SK-N-SH treated with all-trans-retinoic acid at 6 μM for 48 hours (cell line): ENCODE measurements around the gene JMJD1C.

Source experiments
- ATAC-seq: fragments of 200-7000 bp; cut with Tn5 transposase; 3 replicates; pipeline ENCODE4 v1.9.1; 2020; ENCODE audit warnings: mild to moderate bottlenecking, moderate library complexity
- BACH2 ChIP-seq: fragments of 250-450 bp; sonication (Bioruptor Pico); IDR thresholded peaks from 2 replicates; pipeline ENCODE4 v1.9.0; 2021; ENCODE audit warnings: mild to moderate bottlenecking, borderline replicate concordance
- GLIS3 ChIP-seq: fragments of 250-450 bp; sonication (Bioruptor Pico); IDR thresholded peaks from 2 replicates; pipeline ENCODE4 v1.5.0; 2020; ENCODE audit warnings: mild to moderate bottlenecking, moderate library complexity
- ISL1 ChIP-seq: fragments of 250-450 bp; sonication (Bioruptor Pico); IDR thresholded peaks from 2 replicates; pipeline ENCODE4 v2.1.2; 2022; ENCODE audit warnings: mild to moderate bottlenecking, moderate library complexity
- OSR1 ChIP-seq: fragments of 250-450 bp; sonication (Bioruptor Pico); IDR thresholded peaks from 2 replicates; pipeline ENCODE4 v1.8.0; 2022; ENCODE audit warnings: moderate library complexity, mild to moderate bottlenecking, inconsistent platforms
- PPARA ChIP-seq: fragments of 250-450 bp; sonication (Bioruptor Pico); IDR thresholded peaks from 2 replicates; pipeline ENCODE4 v1.5.0; 2020; ENCODE audit warnings: mild to moderate bottlenecking, borderline replicate concordance
- RARB ChIP-seq: fragments of 250-450 bp; sonication (Bioruptor Pico); IDR thresholded peaks from 2 replicates; pipeline ENCODE4 v1.8.0; 2021; ENCODE audit warnings: mild to moderate bottlenecking, moderate library complexity
- SNAI2 ChIP-seq: fragments of 250-450 bp; sonication (Bioruptor Pico); IDR thresholded peaks from 2 replicates; pipeline ENCODE4 v1.5.0; 2020; ENCODE audit warnings: mild to moderate bottlenecking, moderate library complexity
- TOX ChIP-seq: fragments of 250-450 bp; sonication (Bioruptor Pico); IDR thresholded peaks from 2 replicates; pipeline ENCODE4 v1.8.0; 2021; ENCODE audit warnings: mild to moderate bottlenecking, moderate library complexity, borderline replicate concordance
- ZC3H10 ChIP-seq: fragments of 250-450 bp; sonication (Bioruptor Pico); IDR thresholded peaks from 2 replicates; pipeline ENCODE4 v1.5.1; 2021; ENCODE audit warnings: mild to moderate bottlenecking, moderate library complexity
- ZFP3 ChIP-seq: fragments of 250-450 bp; sonication (Bioruptor Pico); IDR thresholded peaks from 2 replicates; pipeline ENCODE4 v1.5.0; 2020; ENCODE audit warnings: mild to moderate bottlenecking, moderate library complexity
- ZNF565 ChIP-seq: fragments of 450-650 bp; formaldehyde crosslinking; conservative IDR thresholded peaks from 2 replicates; pipeline ENCODE4 v1.5.0; 2020; ENCODE audit warnings: low read depth, mild to moderate bottlenecking, moderate library complexity
- ZNF70 ChIP-seq: fragments of 450-650 bp; formaldehyde crosslinking; IDR thresholded peaks from 2 replicates; pipeline ENCODE4 v1.5.0; 2020; ENCODE audit warnings: mild to moderate bottlenecking, moderate library complexity
- ZNF8 ChIP-seq: fragments of 450-650 bp; formaldehyde crosslinking; IDR thresholded peaks from 2 replicates; pipeline ENCODE4 v1.5.0; 2020; ENCODE audit warnings: mild to moderate bottlenecking, moderate library complexity
- TF ChIP-seq, protein P1 (sequence below): fragments of 250-450 bp; sonication (Bioruptor Pico); IDR thresholded peaks from 2 replicates; pipeline ENCODE4 v1.5.1; 2021; ENCODE audit warnings: mild to moderate bottlenecking, moderate library complexity
- TF ChIP-seq, protein P2 (sequence below): fragments of 250-450 bp; sonication (Bioruptor Pico); IDR thresholded peaks from 2 replicates; pipeline ENCODE4 v1.5.0; 2020; ENCODE audit warnings: mild to moderate bottlenecking, moderate library complexity
- TF ChIP-seq, protein P3 (sequence below): fragments of 250-450 bp; sonication (Bioruptor Pico); IDR thresholded peaks from 2 replicates; pipeline ENCODE4 v1.8.0; 2020; ENCODE audit warnings: mild to moderate bottlenecking, moderate library complexity, borderline replicate concordance
- TF ChIP-seq, protein P4 (sequence below): fragments of 250-450 bp; sonication (Bioruptor Pico); IDR thresholded peaks from 2 replicates; pipeline ENCODE4 v1.8.0; 2021; ENCODE audit warnings: low read depth, mild to moderate bottlenecking, moderate library complexity, borderline replicate concordance

JMJD1C gene

DNA sequence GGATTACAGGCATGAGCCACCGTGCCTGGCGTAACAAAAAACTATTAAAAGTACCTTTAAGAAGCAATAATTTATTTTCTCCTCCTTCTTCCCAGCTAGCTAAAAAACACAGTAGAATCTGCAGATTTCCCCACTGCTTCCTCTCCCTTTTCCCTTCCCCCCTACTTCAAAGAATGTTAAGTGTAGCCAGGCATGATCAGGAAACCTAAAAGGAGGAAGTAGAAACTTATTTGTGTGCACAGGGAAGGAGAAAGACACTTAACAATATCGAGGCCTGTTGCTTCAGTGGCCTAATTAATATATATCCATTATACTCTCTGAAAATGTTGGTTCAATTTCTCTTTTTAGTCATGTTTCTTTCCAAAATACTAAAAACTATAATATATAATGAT, 204.9 kb downstream of the JMJD1C start:
- ATAC-seq = no peak
- TF ChIP-seq, protein P1, sequence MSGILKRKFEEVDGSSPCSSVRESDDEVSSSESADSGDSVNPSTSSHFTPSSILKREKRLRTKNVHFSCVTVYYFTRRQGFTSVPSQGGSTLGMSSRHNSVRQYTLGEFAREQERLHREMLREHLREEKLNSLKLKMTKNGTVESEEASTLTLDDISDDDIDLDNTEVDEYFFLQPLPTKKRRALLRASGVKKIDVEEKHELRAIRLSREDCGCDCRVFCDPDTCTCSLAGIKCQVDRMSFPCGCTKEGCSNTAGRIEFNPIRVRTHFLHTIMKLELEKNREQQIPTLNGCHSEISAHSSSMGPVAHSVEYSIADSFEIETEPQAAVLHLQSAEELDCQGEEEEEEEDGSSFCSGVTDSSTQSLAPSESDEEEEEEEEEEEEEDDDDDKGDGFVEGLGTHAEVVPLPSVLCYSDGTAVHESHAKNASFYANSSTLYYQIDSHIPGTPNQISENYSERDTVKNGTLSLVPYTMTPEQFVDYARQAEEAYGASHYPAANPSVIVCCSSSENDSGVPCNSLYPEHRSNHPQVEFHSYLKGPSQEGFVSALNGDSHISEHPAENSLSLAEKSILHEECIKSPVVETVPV (CRISPR knock-in tag) = no peak
- TF ChIP-seq, protein P2, sequence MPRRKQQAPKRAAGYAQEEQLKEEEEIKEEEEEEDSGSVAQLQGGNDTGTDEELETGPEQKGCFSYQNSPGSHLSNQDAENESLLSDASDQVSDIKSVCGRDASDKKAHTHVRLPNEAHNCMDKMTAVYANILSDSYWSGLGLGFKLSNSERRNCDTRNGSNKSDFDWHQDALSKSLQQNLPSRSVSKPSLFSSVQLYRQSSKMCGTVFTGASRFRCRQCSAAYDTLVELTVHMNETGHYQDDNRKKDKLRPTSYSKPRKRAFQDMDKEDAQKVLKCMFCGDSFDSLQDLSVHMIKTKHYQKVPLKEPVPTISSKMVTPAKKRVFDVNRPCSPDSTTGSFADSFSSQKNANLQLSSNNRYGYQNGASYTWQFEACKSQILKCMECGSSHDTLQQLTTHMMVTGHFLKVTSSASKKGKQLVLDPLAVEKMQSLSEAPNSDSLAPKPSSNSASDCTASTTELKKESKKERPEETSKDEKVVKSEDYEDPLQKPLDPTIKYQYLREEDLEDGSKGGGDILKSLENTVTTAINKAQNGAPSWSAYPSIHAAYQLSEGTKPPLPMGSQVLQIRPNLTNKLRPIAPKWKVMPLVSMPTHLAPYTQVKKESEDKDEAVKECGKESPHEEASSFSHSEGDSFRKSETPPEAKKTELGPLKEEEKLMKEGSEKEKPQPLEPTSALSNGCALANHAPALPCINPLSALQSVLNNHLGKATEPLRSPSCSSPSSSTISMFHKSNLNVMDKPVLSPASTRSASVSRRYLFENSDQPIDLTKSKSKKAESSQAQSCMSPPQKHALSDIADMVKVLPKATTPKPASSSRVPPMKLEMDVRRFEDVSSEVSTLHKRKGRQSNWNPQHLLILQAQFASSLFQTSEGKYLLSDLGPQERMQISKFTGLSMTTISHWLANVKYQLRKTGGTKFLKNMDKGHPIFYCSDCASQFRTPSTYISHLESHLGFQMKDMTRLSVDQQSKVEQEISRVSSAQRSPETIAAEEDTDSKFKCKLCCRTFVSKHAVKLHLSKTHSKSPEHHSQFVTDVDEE = no peak
- no peak for TF ChIP-seq ZNF565 (CRISPR knock-in tag)
- no peak for TF ChIP-seq OSR1
- no peak for TF ChIP-seq ZFP3 (CRISPR knock-in tag)
- TF ChIP-seq, all 23 proteins: peak for 0

DNA sequence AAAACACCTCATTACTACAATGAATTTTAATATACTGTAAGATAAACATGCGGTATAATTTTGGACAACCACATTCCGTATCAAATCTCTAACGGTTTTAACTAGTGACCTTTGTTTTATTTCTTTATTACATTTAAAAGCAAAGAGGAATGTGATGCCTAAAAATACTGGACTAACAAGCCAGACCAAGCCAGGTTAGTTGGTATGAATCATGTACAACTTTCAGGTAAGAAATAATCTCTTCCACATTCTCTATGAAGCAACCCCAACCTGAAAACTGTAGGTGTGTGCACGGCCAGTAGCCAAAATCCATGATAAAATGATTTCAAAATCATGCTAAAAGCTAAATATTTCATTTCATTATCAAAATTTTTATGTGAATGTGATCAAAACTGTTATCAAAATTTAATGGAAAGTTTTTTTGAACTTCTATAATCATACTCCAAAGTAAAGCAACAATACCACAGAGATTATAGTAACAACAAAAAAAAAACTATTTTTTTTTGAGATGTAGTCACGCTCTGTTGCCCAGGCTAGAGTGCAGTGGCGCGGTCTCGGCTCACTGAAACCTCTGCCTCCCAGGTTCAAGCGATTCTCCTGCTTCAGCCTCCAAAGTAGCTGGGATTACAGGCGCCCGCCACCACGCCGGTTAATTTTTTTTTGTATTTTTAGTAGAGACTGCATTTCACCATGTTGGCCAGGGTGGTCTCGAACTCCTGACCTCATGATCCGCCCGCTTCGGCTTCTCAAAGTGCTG, 205.5 kb downstream of the JMJD1C start:
- TF ChIP-seq RARB = no peak
- TF ChIP-seq ZNF70 (CRISPR knock-in tag) = no peak
- no peak for TF ChIP-seq ISL1
- no peak for TF ChIP-seq TOX
- TF ChIP-seq, protein P3, sequence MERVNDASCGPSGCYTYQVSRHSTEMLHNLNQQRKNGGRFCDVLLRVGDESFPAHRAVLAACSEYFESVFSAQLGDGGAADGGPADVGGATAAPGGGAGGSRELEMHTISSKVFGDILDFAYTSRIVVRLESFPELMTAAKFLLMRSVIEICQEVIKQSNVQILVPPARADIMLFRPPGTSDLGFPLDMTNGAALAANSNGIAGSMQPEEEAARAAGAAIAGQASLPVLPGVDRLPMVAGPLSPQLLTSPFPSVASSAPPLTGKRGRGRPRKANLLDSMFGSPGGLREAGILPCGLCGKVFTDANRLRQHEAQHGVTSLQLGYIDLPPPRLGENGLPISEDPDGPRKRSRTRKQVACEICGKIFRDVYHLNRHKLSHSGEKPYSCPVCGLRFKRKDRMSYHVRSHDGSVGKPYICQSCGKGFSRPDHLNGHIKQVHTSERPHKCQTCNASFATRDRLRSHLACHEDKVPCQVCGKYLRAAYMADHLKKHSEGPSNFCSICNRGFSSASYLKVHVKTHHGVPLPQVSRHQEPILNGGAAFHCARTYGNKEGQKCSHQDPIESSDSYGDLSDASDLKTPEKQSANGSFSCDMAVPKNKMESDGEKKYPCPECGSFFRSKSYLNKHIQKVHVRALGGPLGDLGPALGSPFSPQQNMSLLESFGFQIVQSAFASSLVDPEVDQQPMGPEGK (CRISPR knock-in tag) = no peak
- TF ChIP-seq, protein P2 = no peak
- TF ChIP-seq, protein P4, sequence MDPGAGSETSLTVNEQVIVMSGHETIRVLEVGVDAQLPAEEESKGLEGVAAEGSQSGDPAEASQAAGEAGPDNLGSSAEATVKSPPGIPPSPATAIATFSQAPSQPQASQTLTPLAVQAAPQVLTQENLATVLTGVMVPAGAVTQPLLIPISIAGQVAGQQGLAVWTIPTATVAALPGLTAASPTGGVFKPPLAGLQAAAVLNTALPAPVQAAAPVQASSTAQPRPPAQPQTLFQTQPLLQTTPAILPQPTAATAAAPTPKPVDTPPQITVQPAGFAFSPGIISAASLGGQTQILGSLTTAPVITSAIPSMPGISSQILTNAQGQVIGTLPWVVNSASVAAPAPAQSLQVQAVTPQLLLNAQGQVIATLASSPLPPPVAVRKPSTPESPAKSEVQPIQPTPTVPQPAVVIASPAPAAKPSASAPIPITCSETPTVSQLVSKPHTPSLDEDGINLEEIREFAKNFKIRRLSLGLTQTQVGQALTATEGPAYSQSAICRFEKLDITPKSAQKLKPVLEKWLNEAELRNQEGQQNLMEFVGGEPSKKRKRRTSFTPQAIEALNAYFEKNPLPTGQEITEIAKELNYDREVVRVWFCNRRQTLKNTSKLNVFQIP (CRISPR knock-in tag) = no peak
- no peak for TF ChIP-seq PPARA (CRISPR knock-in tag)
- no peak for TF ChIP-seq ZC3H10 (CRISPR knock-in tag)
- no peak for TF ChIP-seq GLIS3 (CRISPR knock-in tag)
- TF ChIP-seq ZFP3 (CRISPR knock-in tag) = no peak
- TF ChIP-seq, all 23 proteins: peak for 0
- no peak for ATAC-seq

DNA sequence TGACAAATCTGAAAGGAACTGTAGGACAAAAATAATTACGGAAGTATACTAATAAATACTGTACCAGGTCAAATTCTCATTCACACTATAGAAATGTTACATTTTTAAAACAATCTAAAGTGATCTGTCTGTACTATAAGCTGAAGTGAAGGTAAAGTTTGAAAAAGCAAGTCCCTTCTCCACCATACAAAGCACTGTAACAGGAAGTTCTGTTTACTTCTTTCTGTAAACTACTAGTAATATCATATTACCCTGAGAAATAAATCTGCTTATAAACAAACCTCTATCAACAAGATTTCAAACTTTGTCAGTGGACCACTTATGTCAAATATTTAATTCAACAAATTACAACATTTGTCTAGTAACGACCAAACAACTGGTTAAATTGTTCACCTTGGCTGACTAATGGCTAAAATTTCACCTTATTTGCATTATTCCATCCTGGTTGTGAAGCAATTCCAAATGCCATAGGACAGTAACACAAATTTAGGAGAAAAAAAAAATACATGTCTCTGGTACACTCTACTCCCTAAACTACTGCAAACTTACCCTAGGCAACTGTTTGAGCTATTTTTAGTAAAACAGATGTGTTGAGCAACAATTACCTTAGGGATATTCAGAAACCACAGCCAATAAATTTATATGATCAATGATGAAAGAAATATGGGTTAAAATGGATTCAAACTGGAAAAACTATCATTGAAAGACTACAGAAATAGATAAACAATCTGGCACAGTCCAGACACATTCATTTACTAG, 206.7 kb downstream of the JMJD1C start:
- ATAC-seq = no peak
- TF ChIP-seq ZNF565 (CRISPR knock-in tag) (no peak), OSR1 (no peak), SNAI2 (CRISPR knock-in tag) (no peak), TOX (no peak)

DNA sequence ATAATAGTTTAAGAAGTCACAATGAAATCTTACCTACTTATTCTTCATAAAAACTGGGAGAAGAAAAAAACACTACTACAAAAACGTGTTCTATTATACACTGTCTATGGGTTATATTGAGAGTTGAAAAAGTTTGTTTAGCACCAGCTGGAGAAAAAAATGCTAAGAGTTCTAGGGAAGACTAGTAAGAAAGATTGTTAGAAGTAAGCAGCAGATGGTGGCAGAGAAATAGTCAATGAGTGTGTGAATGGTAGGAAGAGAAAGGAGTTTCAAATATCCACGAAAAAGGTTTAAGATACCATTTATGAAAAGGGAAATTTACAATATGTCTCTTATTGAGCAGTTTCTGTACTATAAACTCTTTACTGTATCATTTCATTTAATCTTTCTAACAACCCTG, 208.0 kb downstream of the JMJD1C start:
- TF ChIP-seq BACH2 (CRISPR knock-in tag) = no peak
- no peak for TF ChIP-seq TOX
- no peak for TF ChIP-seq SNAI2 (CRISPR knock-in tag)
- TF ChIP-seq, protein P3 (CRISPR knock-in tag) = no peak
- TF ChIP-seq ZNF8 (CRISPR knock-in tag) = no peak
- no peak for TF ChIP-seq ISL1
- no peak for TF ChIP-seq OSR1
- ATAC-seq = no peak
